Right renal pelvis (tissue), 4 donors: ENCODE data around the gene KDM2B. TPM values are rescaled to one million over a fixed set of nuclear protein-coding genes. Genes with fewer than 3 reads are reported as not detected.
"Not testable (repeated sequence)": the region's sequence is repeated elsewhere in the genome, so short reads cannot be mapped to it uniquely, and the experiment has no call there.

Source experiments
- DNase-seq, 4 donors: peaks; one replicate each; pipeline ENCODE4 v3.0.0-alpha.2; 2013; ENCODE audit warnings: low read depth in 4 of 4, low spot score in 3 of 4, missing footprints in 1 of 4
- polyA plus RNA-seq, 4 donors: library from polyadenylated mRNA; unstranded; fragments of 120-200 nt; gene quantifications; one replicate each; pipeline ENCODE4 v1.2.1, GENCODE V29; 2013; ENCODE audit not compliant: insufficient read length in 4 of 4

KDM2B gene
- polyA plus RNA-seq, 4 donors: 71.5 to 75.8 (median 74.1) TPM

DNA sequence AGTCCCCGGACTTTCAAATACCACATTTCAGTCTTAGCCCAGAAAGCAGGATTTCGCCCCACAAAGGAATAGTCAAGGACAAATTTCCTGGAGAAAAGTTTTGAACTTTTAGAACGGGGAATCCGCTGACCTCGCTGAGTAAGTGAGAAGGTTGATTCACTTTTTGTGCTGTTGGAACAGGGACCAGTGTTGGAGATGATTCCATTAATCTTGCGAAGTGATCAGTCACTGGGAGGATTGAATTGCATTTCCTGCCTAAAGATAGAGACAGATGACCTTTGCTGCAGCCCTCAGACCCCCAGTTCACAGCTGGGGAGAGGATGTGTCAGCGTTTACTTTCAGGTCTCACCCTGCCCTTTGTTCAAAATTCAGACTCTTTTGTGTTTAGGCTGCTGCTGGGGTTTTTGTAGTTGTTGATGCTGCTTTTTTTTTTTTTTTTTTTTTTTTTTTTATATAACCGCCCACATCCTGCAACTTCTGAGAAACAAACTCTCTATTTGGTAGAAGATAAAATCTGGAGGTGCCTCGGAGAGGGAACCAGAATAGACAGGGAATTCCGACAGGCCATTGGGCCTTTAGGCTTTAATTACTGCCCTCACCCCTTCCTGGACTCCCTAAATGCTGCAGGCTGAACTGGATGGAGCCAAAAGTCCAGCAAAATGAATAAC is 9.8 kb upstream of the KDM2B start:
- DNase-seq: no peak

- DNase-seq: not testable (repeated sequence)
These were observed 4.1 kb upstream of the KDM2B start for GRCh38 chr12:121584885-121585284.

- not testable (repeated sequence) for DNase-seq
These were observed 2.5 kb upstream of the KDM2B start for GRCh38 chr12:121583334-121583661.

GRCh38 chr12:121582583-121583333 is 1.9 kb upstream of the KDM2B start:
- no peak for DNase-seq

DNA sequence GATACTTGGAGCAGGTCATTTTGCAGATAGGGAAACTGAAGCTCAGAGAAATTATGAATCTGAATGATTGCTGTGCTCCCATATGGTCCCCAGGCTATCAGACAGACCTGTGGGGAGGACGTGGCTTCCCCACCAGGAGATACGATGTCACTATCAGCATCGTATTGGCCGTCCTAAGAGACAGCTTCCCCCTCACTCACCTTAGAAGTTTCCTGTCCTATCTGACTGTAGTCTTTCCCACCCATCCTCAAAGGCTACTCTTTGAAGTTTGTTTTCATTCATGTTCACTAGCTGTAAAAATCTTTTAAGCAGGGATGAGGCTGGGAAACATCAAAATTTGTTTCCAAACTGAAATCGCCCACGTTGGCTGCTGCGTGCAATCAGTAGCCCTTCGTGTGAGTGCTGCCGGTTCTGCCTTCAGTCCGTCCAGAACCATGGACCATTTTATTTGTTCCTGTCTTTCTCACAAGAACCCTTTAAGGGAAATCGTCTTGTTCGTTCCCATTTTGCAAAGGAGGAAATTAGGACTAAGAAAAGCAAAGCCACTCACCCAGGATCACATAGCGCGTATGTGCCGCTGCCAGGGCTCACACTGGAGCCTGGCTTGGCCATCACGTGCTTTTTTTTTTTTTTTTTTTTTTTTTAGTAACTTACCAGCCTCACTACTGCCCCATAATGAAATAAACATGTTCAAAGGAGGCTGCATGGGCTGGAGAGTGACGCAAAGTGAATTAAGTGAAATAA is 1.0 kb upstream of the KDM2B start:
- no peak for DNase-seq

DNA sequence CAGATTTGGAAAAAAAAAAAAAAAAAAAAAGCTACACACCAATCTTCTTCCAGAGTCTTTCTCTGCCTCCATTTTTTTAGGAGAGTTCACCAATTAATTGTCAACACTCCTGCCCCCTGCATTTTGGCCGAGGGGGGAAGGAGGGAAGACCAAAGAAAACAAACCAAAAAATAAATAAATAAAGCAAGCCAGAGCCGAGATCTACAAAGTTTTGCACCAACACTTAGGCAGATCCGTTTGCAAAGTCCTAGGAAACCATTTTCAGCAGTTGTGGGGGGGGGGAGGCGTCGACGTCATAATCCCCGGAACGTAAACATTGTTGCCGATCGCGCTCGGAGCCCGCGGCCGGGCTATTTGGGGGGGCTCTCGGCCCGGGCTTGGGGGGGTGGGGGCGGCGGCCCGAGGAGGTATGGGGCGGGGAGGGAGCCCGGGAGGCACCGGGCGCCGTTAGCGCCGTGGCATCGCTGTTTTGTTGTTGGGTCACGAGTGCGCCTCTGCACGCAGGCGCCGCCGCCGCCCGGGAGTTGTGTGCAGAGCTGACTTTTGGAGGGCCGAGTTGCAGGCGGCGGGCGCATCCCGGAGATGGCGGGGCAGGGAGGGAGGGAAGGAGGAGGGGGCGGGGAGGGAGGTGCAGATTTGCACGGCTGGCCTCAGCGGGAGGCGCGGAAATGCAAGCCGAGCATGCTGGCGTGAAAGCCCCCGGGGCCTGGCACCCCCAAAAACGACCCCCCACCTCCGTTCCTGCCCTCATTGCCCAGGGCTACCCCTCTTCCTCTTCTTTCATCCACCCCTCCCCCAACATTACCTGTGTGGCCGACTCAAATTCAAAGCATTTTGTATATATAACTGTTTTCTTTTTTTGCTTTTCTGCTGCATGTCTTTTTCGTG is 598 bp downstream of the KDM2B start:
- DNase-seq: no peak

GRCh38 chr12:121579190-121579791 is 1.5 kb downstream of the KDM2B start:
- DNase-seq: no peak

- no peak for DNase-seq
These were observed 2.3 kb downstream of the KDM2B start for GRCh38 chr12:121578230-121579189.

GRCh38 chr12:121577443-121578180 is 3.2 kb downstream of the KDM2B start:
- DNase-seq: no peak

GRCh38 chr12:121576851-121577391 is 3.9 kb downstream of the KDM2B start:
- DNase-seq: no peak

GRCh38 chr12:121575952-121576625 is 4.7 kb downstream of the KDM2B start:
- DNase-seq: no peak

GRCh38 chr12:121575051-121575450 is 5.8 kb downstream of the KDM2B start:
- DNase-seq: no peak

GRCh38 chr12:121574025-121574424 is 6.8 kb downstream of the KDM2B start:
- DNase-seq: no peak

- no peak for DNase-seq
These were observed 8.9 kb downstream of the KDM2B start for GRCh38 chr12:121571920-121572319.

- no peak for DNase-seq
These were observed 10.1 kb downstream of the KDM2B start for GRCh38 chr12:121570467-121571283.

- DNase-seq: no peak
These were observed 11.7 kb downstream of the KDM2B start for GRCh38 chr12:121568971-121569751.
